HepG2 (cell line): ENCODE results near the gene C17orf58. TPM values are rescaled to one million over a fixed set of nuclear protein-coding genes. Genes with fewer than 3 reads are reported as not detected.

Experiments used
- JDP2 ChIP-seq: sonication (generic); formaldehyde crosslinking; IDR thresholded peaks from 2 replicates; pipeline ENCODE4 v1.8.1; 2022; ENCODE audit warnings: missing genetic modification reagents, borderline replicate concordance
- KAT7 ChIP-seq: IDR thresholded peaks from 2 replicates; pipeline ENCODE4 v1.6.1; 2018; ENCODE audit warnings: borderline replicate concordance, missing compliant biosample characterization
- LBX2 ChIP-seq: sonication (generic); formaldehyde crosslinking; IDR thresholded peaks from 2 replicates; pipeline ENCODE4 v1.5.0; 2020; ENCODE audit warnings: missing genetic modification reagents, mild to moderate bottlenecking, borderline replicate concordance
- MAFF ChIP-seq: IDR thresholded peaks from 2 replicates; pipeline ENCODE4 v1.6.1; 2011; ENCODE audit warnings: low read depth, low read length, improper control_type of control experiment
- NFIB ChIP-seq: sonication (generic); formaldehyde crosslinking; IDR thresholded peaks from 2 replicates; pipeline ENCODE4 v1.9.0; 2021; ENCODE audit warnings: missing genetic modification reagents, mild to moderate bottlenecking, borderline replicate concordance
- PATZ1 ChIP-seq: sonication (generic); formaldehyde crosslinking; IDR thresholded peaks from 2 replicates; pipeline ENCODE4 v1.4.0; 2020; ENCODE audit warnings: missing genetic modification reagents
- RARG ChIP-seq: sonication (generic); formaldehyde crosslinking; IDR thresholded peaks from 2 replicates; pipeline ENCODE4 v1.4.0; 2020; ENCODE audit warnings: low read depth, mild to moderate bottlenecking, missing genetic modification reagents
- TCF12 ChIP-seq, 2 experiments: fragments of 450-650 bp in 1 of 2; sonication (generic) in 1 of 2; formaldehyde crosslinking in 1 of 2; IDR thresholded peaks; 2 replicates each; pipeline versions ENCODE4 v1.6.1 to v1.8.0; 2017 to 2022; ENCODE audit warnings: antibody characterized with exemption in 1 of 2, mild to moderate bottlenecking in 1 of 2, missing genetic modification reagents in 1 of 2, moderate library complexity in 1 of 2
- YY1 ChIP-seq: IDR thresholded peaks from 2 replicates; pipeline ENCODE4 v1.6.1; 2011; ENCODE audit warnings: low read length, low read depth, moderate library complexity, mild to moderate bottlenecking; ENCODE audit not compliant: insufficient read depth, insufficient replicate concordance
- ZFP90 ChIP-seq: sonication (generic); formaldehyde crosslinking; IDR thresholded peaks from 2 replicates; pipeline ENCODE4 v1.8.0; 2022; ENCODE audit warnings: missing genetic modification reagents, mild to moderate bottlenecking, inconsistent platforms, borderline replicate concordance
- ZNF569 ChIP-seq: sonication (generic); formaldehyde crosslinking; IDR thresholded peaks from 2 replicates; pipeline ENCODE4 v1.5.0; 2020; ENCODE audit warnings: mild to moderate bottlenecking, missing genetic modification reagents, moderate library complexity, borderline replicate concordance
- ZNF572 ChIP-seq: sonication (generic); formaldehyde crosslinking; IDR thresholded peaks from 2 replicates; pipeline ENCODE4 v1.5.1; 2020; ENCODE audit warnings: mild to moderate bottlenecking, missing genetic modification reagents
- ZNF746 ChIP-seq: sonication (generic); formaldehyde crosslinking; IDR thresholded peaks from 2 replicates; pipeline ENCODE4 v1.8.0; 2022; ENCODE audit warnings: mild to moderate bottlenecking, missing genetic modification reagents
- ZNF768 ChIP-seq: sonication (generic); formaldehyde crosslinking; IDR thresholded peaks from 2 replicates; pipeline ENCODE4 v1.4.0; 2020; ENCODE audit warnings: missing genetic modification reagents
- ZNF782 ChIP-seq: sonication (generic); formaldehyde crosslinking; IDR thresholded peaks from 2 replicates; pipeline ENCODE4 v1.4.0; 2020; ENCODE audit warnings: missing genetic modification reagents, mild to moderate bottlenecking, borderline replicate concordance
- ZSCAN29 ChIP-seq: sonication (generic); formaldehyde crosslinking; conservative IDR thresholded peaks from 2 replicates; pipeline ENCODE4 v1.4.0; 2020; ENCODE audit warnings: mild to moderate bottlenecking, missing genetic modification reagents
- polyA plus RNA-seq, 8 experiments: library from polyadenylated mRNA; depleted of rRNA in 3 of 8; stranded (reverse) in 7 of 8; unstranded in 1 of 8; fragments of >200 nt; fragmentation: Illumina TruSeq in 4 of 8; extraction: Trizol in 4 of 8; gene quantifications; 2 replicates each; pipeline versions ENCODE4 v1.2.1 to v1.2.3, GENCODE V29; 2011 to 2016; ENCODE audit warnings: low read depth in 4 of 8, missing spikeins in 1 of 8, mixed read lengths in 1 of 8; ENCODE audit not compliant: insufficient read depth in 1 of 8
- total RNA-seq, 5 experiments: library from RNA; depleted of rRNA; stranded (reverse); fragments of >200 nt; fragmentation: Illumina TruSeq; extraction: Trizol; gene quantifications; 2 replicates each; pipeline ENCODE4 v1.2.3, GENCODE V29; 2016; ENCODE audit warnings: low read depth in 1 of 5
- TF ChIP-seq, protein P1 (sequence below): sonication (generic); formaldehyde crosslinking; IDR thresholded peaks from 2 replicates; pipeline ENCODE4 v1.4.0; 2020; ENCODE audit warnings: missing genetic modification reagents
- TF ChIP-seq, protein P2 (sequence below): IDR thresholded peaks from 2 replicates; pipeline ENCODE4 v1.6.1; 2016; ENCODE audit warnings: low read depth

The C17orf58 gene
- total and polyA plus RNA-seq, 2 of the 13 experiments (the other 11 are each of a cell fraction or from before 2014, with no cell fraction given): 15.6 to 15.8 TPM

- TF ChIP-seq, protein P1, sequence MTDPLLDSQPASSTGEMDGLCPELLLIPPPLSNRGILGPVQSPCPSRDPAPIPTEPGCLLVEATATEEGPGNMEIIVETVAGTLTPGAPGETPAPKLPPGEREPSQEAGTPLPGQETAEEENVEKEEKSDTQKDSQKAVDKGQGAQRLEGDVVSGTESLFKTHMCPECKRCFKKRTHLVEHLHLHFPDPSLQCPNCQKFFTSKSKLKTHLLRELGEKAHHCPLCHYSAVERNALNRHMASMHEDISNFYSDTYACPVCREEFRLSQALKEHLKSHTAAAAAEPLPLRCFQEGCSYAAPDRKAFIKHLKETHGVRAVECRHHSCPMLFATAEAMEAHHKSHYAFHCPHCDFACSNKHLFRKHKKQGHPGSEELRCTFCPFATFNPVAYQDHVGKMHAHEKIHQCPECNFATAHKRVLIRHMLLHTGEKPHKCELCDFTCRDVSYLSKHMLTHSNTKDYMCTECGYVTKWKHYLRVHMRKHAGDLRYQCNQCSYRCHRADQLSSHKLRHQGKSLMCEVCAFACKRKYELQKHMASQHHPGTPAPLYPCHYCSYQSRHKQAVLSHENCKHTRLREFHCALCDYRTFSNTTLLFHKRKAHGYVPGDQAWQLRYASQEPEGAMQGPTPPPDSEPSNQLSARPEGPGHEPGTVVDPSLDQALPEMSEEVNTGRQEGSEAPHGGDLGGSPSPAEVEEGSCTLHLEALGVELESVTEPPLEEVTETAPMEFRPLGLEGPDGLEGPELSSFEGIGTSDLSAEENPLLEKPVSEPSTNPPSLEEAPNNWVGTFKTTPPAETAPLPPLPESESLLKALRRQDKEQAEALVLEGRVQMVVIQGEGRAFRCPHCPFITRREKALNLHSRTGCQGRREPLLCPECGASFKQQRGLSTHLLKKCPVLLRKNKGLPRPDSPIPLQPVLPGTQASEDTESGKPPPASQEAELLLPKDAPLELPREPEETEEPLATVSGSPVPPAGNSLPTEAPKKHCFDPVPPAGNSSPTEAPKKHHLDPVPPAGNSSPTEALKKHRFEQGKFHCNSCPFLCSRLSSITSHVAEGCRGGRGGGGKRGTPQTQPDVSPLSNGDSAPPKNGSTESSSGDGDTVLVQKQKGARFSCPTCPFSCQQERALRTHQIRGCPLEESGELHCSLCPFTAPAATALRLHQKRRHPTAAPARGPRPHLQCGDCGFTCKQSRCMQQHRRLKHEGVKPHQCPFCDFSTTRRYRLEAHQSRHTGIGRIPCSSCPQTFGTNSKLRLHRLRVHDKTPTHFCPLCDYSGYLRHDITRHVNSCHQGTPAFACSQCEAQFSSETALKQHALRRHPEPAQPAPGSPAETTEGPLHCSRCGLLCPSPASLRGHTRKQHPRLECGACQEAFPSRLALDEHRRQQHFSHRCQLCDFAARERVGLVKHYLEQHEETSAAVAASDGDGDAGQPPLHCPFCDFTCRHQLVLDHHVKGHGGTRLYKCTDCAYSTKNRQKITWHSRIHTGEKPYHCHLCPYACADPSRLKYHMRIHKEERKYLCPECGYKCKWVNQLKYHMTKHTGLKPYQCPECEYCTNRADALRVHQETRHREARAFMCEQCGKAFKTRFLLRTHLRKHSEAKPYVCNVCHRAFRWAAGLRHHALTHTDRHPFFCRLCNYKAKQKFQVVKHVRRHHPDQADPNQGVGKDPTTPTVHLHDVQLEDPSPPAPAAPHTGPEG (CRISPR knock-in tag): 0 out of 2 replicates have a peak, but pooled peaks have one; percentile 19
- peak; percentile 22; the same call in 1 of the 2 replicates for TF ChIP-seq ZNF572 (CRISPR knock-in tag)
- no peak for TF ChIP-seq PATZ1 (CRISPR knock-in tag)
- TF ChIP-seq MAFF: no peak
- TF ChIP-seq, protein P2, sequence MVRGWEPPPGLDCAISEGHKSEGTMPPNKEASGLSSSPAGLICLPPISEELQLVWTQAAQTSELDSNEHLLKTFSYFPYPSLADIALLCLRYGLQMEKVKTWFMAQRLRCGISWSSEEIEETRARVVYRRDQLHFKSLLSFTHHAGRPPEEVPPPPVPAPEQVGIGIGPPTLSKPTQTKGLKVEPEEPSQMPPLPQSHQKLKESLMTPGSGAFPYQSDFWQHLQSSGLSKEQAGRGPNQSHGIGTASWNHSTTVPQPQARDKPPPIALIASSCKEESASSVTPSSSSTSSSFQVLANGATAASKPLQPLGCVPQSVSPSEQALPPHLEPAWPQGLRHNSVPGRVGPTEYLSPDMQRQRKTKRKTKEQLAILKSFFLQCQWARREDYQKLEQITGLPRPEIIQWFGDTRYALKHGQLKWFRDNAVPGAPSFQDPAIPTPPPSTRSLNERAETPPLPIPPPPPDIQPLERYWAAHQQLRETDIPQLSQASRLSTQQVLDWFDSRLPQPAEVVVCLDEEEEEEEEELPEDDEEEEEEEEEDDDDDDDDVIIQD (CRISPR knock-in tag): 0 out of 2 replicates have a peak, but pooled peaks have one; percentile 22
- TF ChIP-seq ZSCAN29 (CRISPR knock-in tag): peak; percentile 55; the same call in 1 of the 2 replicates
- no peak for TF ChIP-seq YY1
- no peak for TF ChIP-seq ZNF782 (CRISPR knock-in tag)
- peak; percentile 50; the same call in 1 of the 2 replicates for TF ChIP-seq ZFP90
- no peak for TF ChIP-seq NFIB (CRISPR knock-in tag)
- TF ChIP-seq KAT7 (CRISPR knock-in tag): peak; percentile 18; the same call in 1 of the 2 replicates
- no peak; the same call in 1 of the 2 replicates for TF ChIP-seq ZNF768 (CRISPR knock-in tag)
- TF ChIP-seq LBX2 (CRISPR knock-in tag): no peak
- TF ChIP-seq RARG: no peak
- no peak for TF ChIP-seq TCF12 (IDR thresholded peaks at IDR 0.05)
- TF ChIP-seq TCF12 (CRISPR knock-in tag; IDR thresholded peaks at IDR 0.05): no peak
- peak; percentile 31; the same call in 1 of the 2 replicates for TF ChIP-seq ZNF746 (CRISPR knock-in tag)
- TF ChIP-seq ZNF569 (CRISPR knock-in tag): no peak
- TF ChIP-seq JDP2 (CRISPR knock-in tag): no peak
These were observed 3.6 kb downstream of the C17orf58 start (continued) for GRCh38 chr17:67992548-67993152.
